A549 (cell line): ENCODE measurements around the gene TARDBP. TPM values are rescaled to one million over a fixed set of nuclear protein-coding genes. Genes with fewer than 3 reads are reported as not detected.

Source experiments
- ATAC-seq, 2 experiments: fragments of 200-7000 bp in 1 of 2; fragments of >200 bp in 1 of 2; cut with Nextera tagmentation in 1 of 2; cut with Tn5 transposase in 1 of 2; 3 replicates each; pipeline versions ENCODE4 v1.8.0 to v1.9.1; 2018 to 2020; ENCODE audit warnings: mild to moderate bottlenecking in 1 of 2, moderate library complexity in 1 of 2
- CTCF ChIA-PET: fragments of 300-600 bp; sonication (Branson Sonifier 250); formaldehyde crosslinking; extraction: SDS; loops from one replicate; lab custom pipeline; 2021; ENCODE audit warnings: antibody characterized with exemption, inconsistent platforms; lab: Yijun Ruan, JAX
- POLR2A ChIA-PET: fragments of 350-600 bp; formaldehyde crosslinking; extraction: SDS; loops from one replicate; lab custom pipeline; 2021; ENCODE audit warnings: antibody characterized with exemption, inconsistent platforms; lab: Yijun Ruan, JAX
- DNase-seq, 2 experiments: peaks; one replicate each; pipeline versions ENCODE4 v3.0.0 to v3.0.0-alpha.2; 2011 to 2016; ENCODE audit warnings: low read depth in 1 of 2, low spot score in 1 of 2
- FAIRE-seq: peaks from 2 replicates; lab custom pipeline; 2011; peaks lifted over from hg19 to GRCh38; lab: Jason Lieb, UNC
- H3K27ac ChIP-seq, 2 experiments: fragments of >200 bp; sonication (Bioruptor Twin); formaldehyde crosslinking; 3 replicates each; pipeline ENCODE4 v1.5.1; 2016 to 2017
- H3K4me1 ChIP-seq: fragments of >200 bp; sonication (Bioruptor Twin); formaldehyde crosslinking; 3 replicates; pipeline ENCODE4 v1.6.1; 2016
- H3K4me2 ChIP-seq: fragments of >200 bp; sonication (Bioruptor Twin); formaldehyde crosslinking; 3 replicates; pipeline ENCODE4 v1.6.1; 2016
- H3K4me3 ChIP-seq: fragments of >200 bp; sonication (Bioruptor Twin); formaldehyde crosslinking; 3 replicates; pipeline ENCODE4 v1.5.1; 2016
- H3K9me3 ChIP-seq: fragments of >200 bp; sonication (Bioruptor Twin); formaldehyde crosslinking; 3 replicates; pipeline ENCODE4 v1.6.1; 2016
- BCL3 ChIP-seq: fragments of >200 bp; sonication (Bioruptor Twin); formaldehyde crosslinking; IDR thresholded peaks from 3 replicates; pipeline ENCODE4 v1.6.1; 2016
- BHLHE40 ChIP-seq: IDR thresholded peaks from 2 replicates; pipeline ENCODE4 v1.6.1; 2012; ENCODE audit warnings: low read depth, low read length, inconsistent platforms
- ELK1 ChIP-seq: fragments of 150-350 bp; IDR thresholded peaks from 2 replicates; pipeline ENCODE4 v1.6.1; 2014; ENCODE audit warnings: low read depth, mild to moderate bottlenecking, low read length
- ESRRA ChIP-seq: fragments of 150-350 bp; IDR thresholded peaks from 2 replicates; pipeline ENCODE4 v1.6.1; 2014; ENCODE audit warnings: mild to moderate bottlenecking, low read length, borderline replicate concordance
- FOSB ChIP-seq: fragments of 250-450 bp; sonication (Bioruptor Pico); IDR thresholded peaks from 2 replicates; pipeline ENCODE4 v1.5.0; 2020; ENCODE audit warnings: mild to moderate bottlenecking, moderate library complexity
- HDAC2 ChIP-seq: fragments of 200-600 bp; sonication (generic); IDR thresholded peaks from 2 replicates; pipeline ENCODE4 v1.6.1; 2016
- HES2 ChIP-seq: fragments of >200 bp; sonication (Bioruptor Twin); formaldehyde crosslinking; IDR thresholded peaks from 2 replicates; pipeline ENCODE4 v1.6.1; 2016
- HMGXB4 ChIP-seq: fragments of 250-450 bp; sonication (Bioruptor Pico); IDR thresholded peaks from 2 replicates; pipeline ENCODE4 v1.5.0; 2021; ENCODE audit warnings: mild to moderate bottlenecking, moderate library complexity, borderline replicate concordance
- HOXB5 ChIP-seq: fragments of 250-450 bp; sonication (Bioruptor Pico); IDR thresholded peaks from 2 replicates; pipeline ENCODE4 v1.5.0; 2020; ENCODE audit warnings: mild to moderate bottlenecking, moderate library complexity
- MAFK ChIP-seq: fragments of 450-650 bp; IDR thresholded peaks from 2 replicates; pipeline ENCODE4 v1.6.1; 2014; ENCODE audit not compliant: partially characterized antibody
- MYC ChIP-seq: IDR thresholded peaks from 2 replicates; pipeline ENCODE4 v1.6.1; 2012; ENCODE audit warnings: mild to moderate bottlenecking, inconsistent platforms, low read length, improper control_type of control experiment, borderline replicate concordance
- NR3C1 ChIP-seq: fragments of >200 bp; sonication (Bioruptor Twin); formaldehyde crosslinking; IDR thresholded peaks from 3 replicates; pipeline ENCODE4 v1.6.1; 2017
- PHF8 ChIP-seq: fragments of 200-600 bp; sonication (generic); IDR thresholded peaks from 2 replicates; pipeline ENCODE4 v1.6.1; 2016; ENCODE audit warnings: low read depth, mild to moderate bottlenecking, antibody characterized with exemption, moderate library complexity, borderline replicate concordance
- POLR2AphosphoS2 ChIP-seq: conservative IDR thresholded peaks from 2 replicates; pipeline ENCODE4 v1.6.1; 2012; ENCODE audit warnings: low read length, improper control_type of control experiment, inconsistent platforms
- RCOR1 ChIP-seq: fragments of 150-350 bp; IDR thresholded peaks from 2 replicates; pipeline ENCODE4 v1.6.1; 2014; ENCODE audit warnings: antibody characterized with exemption, low read length, low read depth
- REST ChIP-seq: fragments of 200-600 bp; sonication (generic); IDR thresholded peaks from 2 replicates; pipeline ENCODE4 v1.6.1; 2016; ENCODE audit warnings: antibody characterized with exemption, mild to moderate bottlenecking, moderate library complexity
- TFCP2L1 ChIP-seq: fragments of 250-450 bp; sonication (Bioruptor Pico); IDR thresholded peaks from 2 replicates; pipeline ENCODE4 v1.5.0; 2021; ENCODE audit warnings: mild to moderate bottlenecking
- TP53 ChIP-seq: fragments of 250-450 bp; sonication (Bioruptor Pico); IDR thresholded peaks from 2 replicates; pipeline ENCODE4 v1.5.0; 2021; ENCODE audit warnings: mild to moderate bottlenecking, moderate library complexity
- ZNF302 ChIP-seq: fragments of 250-450 bp; sonication (Bioruptor Pico); IDR thresholded peaks from 2 replicates; pipeline ENCODE4 v1.9.0; 2021; ENCODE audit warnings: inconsistent platforms, mild to moderate bottlenecking, moderate library complexity
- WGBS: methylation state at CpG from one replicate; pipeline ENCODE4 v1.1.6; 2017; ENCODE audit errors: missing lambda C conversion rate; 5-methylcytosine and 5-hydroxymethylcytosine counted together
- polyA plus RNA-seq, 4 experiments: library from polyadenylated mRNA; depleted of rRNA in 3 of 4; stranded (reverse); fragments of >200 nt; fragmentation: RNase III in 1 of 4; extraction: RNeasy Plus Mini Kit Qiagen cat#74134 plus additional on column Dnase treatment in 1 of 4; gene quantifications; 2 replicates in 3 of 4; 3 replicates in 1 of 4; pipeline ENCODE4 v1.2.3, GENCODE V29; 2011 to 2017

TARDBP gene
- polyA plus RNA-seq, 2 of the 4 experiments (the other 2 are of a cell fraction) = 264 to 299 TPM

GRCh38 chr1:11067716-11068599 is 55.5 kb downstream of the TARDBP start (continued):
- TF ChIP-seq PHF8 (no peak), TP53 (CRISPR knock-in tag) (no peak)

- H3K4me3 ChIP-seq = no peak overlapping the region
- POLR2A ChIA-PET = interaction anchor here (1.0 kb wide), 2 partner anchors 9 to 31 kb away, joined by 3 read pairs; partner anchors contain the start of genes EXOSC10 and SRM
- no peak for FAIRE-seq
- no peak overlapping the region for H3K27ac ChIP-seq
- H3K4me2 ChIP-seq = no peak overlapping the region
- H3K4me1 ChIP-seq = no peaks in the 10 kb centered on the region
- ATAC-seq = no peak
- no peaks in the 10 kb centered on the region for H3K9me3 ChIP-seq
- TF ChIP-seq HOXB5 (CRISPR knock-in tag) (no peak), HMGXB4 (CRISPR knock-in tag) (no peak), FOSB (CRISPR knock-in tag) (no peak), ZNF302 (CRISPR knock-in tag) (no peak), RCOR1 (no peak), MAFK (no peak), REST (no peak)
- CTCF ChIA-PET = interaction anchor here (0.6 to 1.0 kb wide), 2 partner anchors 32 to 127 kb away, joined by 3 to 4 read pairs; no protein-coding TSS in a partner anchor
- WGBS = 92% methylated on average over 15 of the region's 17 CpGs
- no peak for DNase-seq
Measured at GRCh38 chr1:11068600-11069473, 56.4 kb downstream of the TARDBP start.

GRCh38 chr1:11070876-11071275 is 58.4 kb downstream of the TARDBP start:
- FAIRE-seq = no peak

More at GRCh38 chr1:11070876-11071275, 58.4 kb downstream of the TARDBP start:
- ChIA-PET POLR2A (no interaction called here), CTCF (interaction anchor here (0.8 to 2.0 kb wide), 3 partner anchors 19 to 45 kb away, joined by 3 to 7 read pairs (median 5); no protein-coding TSS in a partner anchor)
- Histone ChIP-seq H3K27ac (no peak overlapping the region), H3K4me1 (no peaks in the 10 kb centered on the region), H3K9me3 (no peaks in the 10 kb centered on the region), H3K4me3 (no peak overlapping the region), H3K4me2 (no peak overlapping the region)
- no peak for ATAC-seq
- no peak for DNase-seq
- WGBS = 91% methylated on average over 11 of the region's 11 CpGs
- TF ChIP-seq NR3C1 (no peak), ESRRA (no peak), HES2 (no peak), BHLHE40 (no peak), BCL3 (no peak), TFCP2L1 (CRISPR knock-in tag) (no peak), HDAC2 (no peak), TP53 (CRISPR knock-in tag) (no peak), MYC (no peak), POLR2AphosphoS2 (no peak), ELK1 (no peak), FOSB (CRISPR knock-in tag) (no peak)
